KMS-11 (cell line): ENCODE measurements around the gene KRT77.

Source experiments
- H2AFZ ChIP-seq: fragments of 200-600 bp; sonication (generic); 2 replicates; pipeline ENCODE4 v1.6.1; 2016; ENCODE audit warnings: antibody characterized with exemption, mixed run types, low read depth
- H3K27ac ChIP-seq: fragments of 200-600 bp; sonication (generic); 2 replicates; pipeline ENCODE4 v1.6.1; 2016; ENCODE audit warnings: mild to moderate bottlenecking, mixed run types
- H3K27me3 ChIP-seq: fragments of 200-600 bp; sonication (generic); 2 replicates; pipeline ENCODE4 v1.6.1; 2017; ENCODE audit warnings: mild to moderate bottlenecking, low read depth, mixed run types, moderate library complexity; ENCODE audit not compliant: insufficient read depth
- H3K36me3 ChIP-seq: fragments of 200-600 bp; sonication (generic); 2 replicates; pipeline ENCODE4 v1.6.1; 2017; ENCODE audit warnings: mild to moderate bottlenecking, mixed run types; ENCODE audit not compliant: insufficient read depth
- H3K4me1 ChIP-seq: fragments of 200-600 bp; sonication (generic); 2 replicates; pipeline ENCODE4 v1.6.1; 2016; ENCODE audit warnings: mild to moderate bottlenecking, low read depth, mixed run types; ENCODE audit not compliant: poor library complexity, severe bottlenecking
- H3K4me2 ChIP-seq: fragments of 200-600 bp; sonication (generic); 2 replicates; pipeline ENCODE4 v1.7.0; 2016; ENCODE audit warnings: mild to moderate bottlenecking, mixed run types
- H3K4me3 ChIP-seq: fragments of 200-600 bp; sonication (generic); IDR thresholded peaks from 2 replicates; pipeline ENCODE4 v1.6.1; 2017; ENCODE audit warnings: low read depth, low read length, mixed read lengths; ENCODE audit not compliant: insufficient read depth
- H3K79me2 ChIP-seq: fragments of 200-600 bp; sonication (generic); 2 replicates; pipeline ENCODE4 v1.6.1; 2016; ENCODE audit warnings: low read depth, mixed run types; ENCODE audit not compliant: insufficient read depth
- H3K9ac ChIP-seq: fragments of 200-600 bp; sonication (generic); 2 replicates; pipeline ENCODE4 v1.6.1; 2016; ENCODE audit warnings: mild to moderate bottlenecking, mixed run types
- H4K20me1 ChIP-seq: fragments of 200-600 bp; sonication (generic); 2 replicates; pipeline ENCODE4 v1.6.1; 2016; ENCODE audit warnings: mild to moderate bottlenecking, mixed run types; ENCODE audit not compliant: insufficient read depth
- TF ChIP-seq, protein P1 (sequence below): fragments of 200-600 bp; sonication (generic); conservative IDR thresholded peaks from 2 replicates; pipeline ENCODE4 v1.6.1; 2017; ENCODE audit warnings: low read depth, mild to moderate bottlenecking, antibody characterized with exemption, low read length, moderate library complexity, mixed read lengths

KRT77 gene

GRCh38 chr12:52674433-52674775 is 28.9 kb downstream of the KRT77 start:
- no peaks in the 10 kb centered on the region for H3K79me2 ChIP-seq
- H3K27ac ChIP-seq, result no peak overlapping the region
- no peak overlapping the region for H3K4me2 ChIP-seq
- peaks cover 26% of the 10 kb centered on the region; the same call in 1 of the 2 replicates for H3K27me3 ChIP-seq
- no peak overlapping the region for H3K9ac ChIP-seq
- no peak overlapping the region for H2AFZ ChIP-seq
- no peaks in the 10 kb centered on the region for H3K36me3 ChIP-seq
- TF ChIP-seq, protein P1, sequence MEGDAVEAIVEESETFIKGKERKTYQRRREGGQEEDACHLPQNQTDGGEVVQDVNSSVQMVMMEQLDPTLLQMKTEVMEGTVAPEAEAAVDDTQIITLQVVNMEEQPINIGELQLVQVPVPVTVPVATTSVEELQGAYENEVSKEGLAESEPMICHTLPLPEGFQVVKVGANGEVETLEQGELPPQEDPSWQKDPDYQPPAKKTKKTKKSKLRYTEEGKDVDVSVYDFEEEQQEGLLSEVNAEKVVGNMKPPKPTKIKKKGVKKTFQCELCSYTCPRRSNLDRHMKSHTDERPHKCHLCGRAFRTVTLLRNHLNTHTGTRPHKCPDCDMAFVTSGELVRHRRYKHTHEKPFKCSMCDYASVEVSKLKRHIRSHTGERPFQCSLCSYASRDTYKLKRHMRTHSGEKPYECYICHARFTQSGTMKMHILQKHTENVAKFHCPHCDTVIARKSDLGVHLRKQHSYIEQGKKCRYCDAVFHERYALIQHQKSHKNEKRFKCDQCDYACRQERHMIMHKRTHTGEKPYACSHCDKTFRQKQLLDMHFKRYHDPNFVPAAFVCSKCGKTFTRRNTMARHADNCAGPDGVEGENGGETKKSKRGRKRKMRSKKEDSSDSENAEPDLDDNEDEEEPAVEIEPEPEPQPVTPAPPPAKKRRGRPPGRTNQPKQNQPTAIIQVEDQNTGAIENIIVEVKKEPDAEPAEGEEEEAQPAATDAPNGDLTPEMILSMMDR, result no peak
- H4K20me1 ChIP-seq, result no peaks in the 10 kb centered on the region
- no peaks in the 10 kb centered on the region for H3K4me1 ChIP-seq
- H3K4me3 ChIP-seq, result no peak overlapping the region

DNA sequence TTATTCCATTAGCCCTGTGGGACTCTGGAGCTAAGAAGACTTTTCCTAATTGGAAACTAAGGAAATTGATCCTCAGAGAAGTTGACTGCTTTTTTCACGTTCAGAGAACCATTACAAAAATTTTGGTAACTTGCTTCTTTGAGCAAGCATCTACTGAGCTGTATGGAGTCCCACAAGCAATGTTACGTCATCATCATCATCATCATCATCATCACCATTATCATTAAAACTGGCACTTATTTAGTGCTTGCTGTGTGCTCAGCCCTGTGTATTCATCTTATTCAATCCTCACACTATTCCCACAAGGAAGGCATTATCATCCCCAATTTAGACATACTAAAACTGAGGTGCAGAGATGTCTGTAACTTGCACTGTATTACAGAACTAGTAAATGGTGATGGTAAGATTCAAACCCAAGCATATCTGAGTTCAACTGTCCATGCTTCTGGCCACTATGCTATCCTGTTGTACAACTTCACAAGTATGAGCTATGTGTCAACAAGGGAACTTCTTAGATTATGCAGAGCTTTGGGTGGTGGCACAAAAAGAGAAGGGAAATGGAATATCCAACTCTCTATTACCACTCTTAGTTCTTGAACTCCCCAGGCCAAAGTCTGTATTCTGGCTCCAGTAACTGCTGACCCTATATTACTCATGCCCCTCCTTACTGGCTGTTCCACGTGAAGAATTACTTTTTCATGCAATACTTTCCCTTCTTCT is 29.5 kb downstream of the KRT77 start:
- Histone ChIP-seq H3K79me2 (no peaks in the 10 kb centered on the region), H3K4me3 (no peak overlapping the region), H2AFZ (no peak overlapping the region), H3K36me3 (no peaks in the 10 kb centered on the region), H4K20me1 (no peaks in the 10 kb centered on the region), H3K9ac (no peak overlapping the region), H3K4me1 (no peaks in the 10 kb centered on the region), H3K27me3 (peaks cover 26% of the 10 kb centered on the region; the same call in 1 of the 2 replicates), H3K4me2 (no peak overlapping the region), H3K27ac (no peak overlapping the region)
- TF ChIP-seq, protein P1, result no peak

GRCh38 chr12:52673217-52673616 is 30.1 kb downstream of the KRT77 start:
- Histone ChIP-seq H3K9ac (no peak overlapping the region), H3K36me3 (no peaks in the 10 kb centered on the region), H3K4me3 (no peak overlapping the region), H3K4me2 (no peak overlapping the region), H2AFZ (no peak overlapping the region), H4K20me1 (no peaks in the 10 kb centered on the region), H3K4me1 (no peaks in the 10 kb centered on the region), H3K27ac (no peak overlapping the region), H3K27me3 (peaks cover 26% of the 10 kb centered on the region; the same call in 1 of the 2 replicates), H3K79me2 (no peaks in the 10 kb centered on the region)
- TF ChIP-seq, protein P1, result no peak

DNA sequence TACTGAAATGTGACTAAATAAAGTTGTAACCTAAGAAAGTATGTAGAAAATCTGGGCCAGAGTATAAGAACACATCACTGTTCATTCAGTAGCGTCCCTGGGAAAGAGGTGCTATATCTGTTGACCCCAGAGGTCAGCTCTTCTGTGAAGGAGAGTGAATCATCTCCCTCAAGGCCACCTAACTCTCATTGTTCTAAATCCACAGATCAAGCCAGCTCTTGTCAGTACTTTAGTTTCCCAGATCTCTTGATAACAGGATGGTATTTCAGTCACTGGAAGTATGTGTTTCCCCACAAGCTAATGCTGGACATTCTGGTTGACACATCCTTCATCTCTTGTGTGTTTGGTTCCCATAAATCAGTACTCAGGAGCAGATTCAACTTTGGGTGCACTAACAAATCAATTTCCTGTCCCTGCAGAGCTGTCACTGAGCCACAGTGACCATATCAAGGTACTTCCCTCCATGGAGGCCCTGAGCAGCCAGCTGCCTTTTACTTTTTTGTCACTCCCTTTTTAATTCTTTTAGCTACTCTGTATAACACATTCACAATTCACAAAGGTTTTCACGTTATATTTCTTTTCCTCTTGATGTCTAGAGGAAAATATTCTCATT is 30.9 kb downstream of the KRT77 start:
- Histone ChIP-seq H4K20me1 (no peaks in the 10 kb centered on the region), H3K27ac (no peak overlapping the region), H3K27me3 (peaks cover 26% of the 10 kb centered on the region; the same call in 1 of the 2 replicates), H3K36me3 (no peaks in the 10 kb centered on the region), H3K4me1 (no peaks in the 10 kb centered on the region), H3K79me2 (no peaks in the 10 kb centered on the region), H3K4me2 (no peak overlapping the region), H3K4me3 (no peak overlapping the region), H2AFZ (no peak overlapping the region), H3K9ac (no peak overlapping the region)
- TF ChIP-seq, protein P1, result no peak
